HFFc6 (cell line): Measurements from ENCODE around the gene KCNA2. TPM values are rescaled to one million over a fixed set of nuclear protein-coding genes. Genes with fewer than 3 reads are reported as not detected.

ENCODE experiments used
- DNase-seq: peaks from one replicate; pipeline ENCODE4 v3.0.0-alpha.2; 2018
- H3K27ac Mint-ChIP-seq: 2 replicates; pipeline ENCODE4 v1.8.0; 2020; ENCODE audit warnings: mild to moderate bottlenecking, mixed read lengths
- H3K27me3 Mint-ChIP-seq: 2 replicates; pipeline ENCODE4 v1.8.0; 2021; ENCODE audit warnings: mild to moderate bottlenecking, moderate library complexity, mixed read lengths; ENCODE audit not compliant: insufficient read depth
- H3K36me3 Mint-ChIP-seq: 2 replicates; pipeline ENCODE4 v1.8.0; 2021; ENCODE audit warnings: low read depth, mixed read lengths
- H3K4me1 Mint-ChIP-seq: 2 replicates; pipeline ENCODE4 v1.8.0; 2020; ENCODE audit warnings: low read depth, mixed read lengths
- H3K4me3 Mint-ChIP-seq: 2 replicates; pipeline ENCODE4 v1.8.0; 2020; ENCODE audit warnings: mild to moderate bottlenecking, moderate library complexity, mixed read lengths
- H3K9me3 Mint-ChIP-seq: 2 replicates; pipeline ENCODE4 v1.8.0; 2020; ENCODE audit warnings: mild to moderate bottlenecking, mixed read lengths
- CTCF ChIP-seq: fragments of 200-600 bp; sonication (generic); IDR thresholded peaks from 2 replicates; pipeline ENCODE4 v1.5.0; 2021; ENCODE audit warnings: antibody characterized with exemption, mild to moderate bottlenecking
- total RNA-seq, 6 experiments: library from RNA; stranded (reverse); fragmentation: NEBNext Ultra II Directional; extraction: Animal tissue kit (Norgen Biotek cat#: 25700); gene quantifications; 2 replicates in 1 of 6; 3 replicates in 5 of 6; pipeline ENCODE4 v1.2.3, GENCODE V29; 2021

Gene KCNA2
- total RNA-seq, 6 experiments from 2014 or later: not detected

- DNase-seq: no peak
- TF ChIP-seq CTCF: no peak
- no peaks in the 10 kb centered on the region for H3K36me3 Mint-ChIP-seq
- H3K4me3 Mint-ChIP-seq: no peak overlapping the region
- peaks cover 26% of the 10 kb centered on the region for H3K27me3 Mint-ChIP-seq
- H3K9me3 Mint-ChIP-seq: no peaks in the 10 kb centered on the region
- H3K4me1 Mint-ChIP-seq: peaks cover 6% of the 10 kb centered on the region; the same call in 1 of the 2 replicates
- H3K27ac Mint-ChIP-seq: no peak overlapping the region
These were observed 50.2 kb downstream of the KCNA2 start for GRCh38 chr1:110555807-110556470.

GRCh38 chr1:110554871-110555801 is 51.0 kb downstream of the KCNA2 start:
- Mint-ChIP-seq H3K36me3 (no peaks in the 10 kb centered on the region), H3K27me3 (peaks cover 27% of the 10 kb centered on the region), H3K4me3 (no peak overlapping the region), H3K4me1 (peaks cover 6% of the 10 kb centered on the region; the same call in 1 of the 2 replicates), H3K9me3 (no peaks in the 10 kb centered on the region), H3K27ac (no peak overlapping the region)
- TF ChIP-seq CTCF: peak; percentile 75; the same call in 1 of the 2 replicates
- DNase-seq: no peak

GRCh38 chr1:110551278-110551809 is 54.8 kb downstream of the KCNA2 start:
- peaks cover 23% of the 10 kb centered on the region for H3K27me3 Mint-ChIP-seq
- H3K4me1 Mint-ChIP-seq: no peaks in the 10 kb centered on the region
- TF ChIP-seq CTCF: no peak
- no peak overlapping the region for H3K4me3 Mint-ChIP-seq
- DNase-seq: no peak
- H3K36me3 Mint-ChIP-seq: no peaks in the 10 kb centered on the region
- no peak overlapping the region for H3K27ac Mint-ChIP-seq
- no peaks in the 10 kb centered on the region for H3K9me3 Mint-ChIP-seq

GRCh38 chr1:110549831-110550230 is 56.3 kb downstream of the KCNA2 start:
- Mint-ChIP-seq H3K27ac (no peak overlapping the region), H3K36me3 (no peaks in the 10 kb centered on the region), H3K27me3 (peaks cover 30% of the 10 kb centered on the region), H3K4me3 (no peak overlapping the region), H3K9me3 (no peaks in the 10 kb centered on the region), H3K4me1 (no peaks in the 10 kb centered on the region)
- TF ChIP-seq CTCF: no peak
- DNase-seq: no peak

- peak; percentile 77 for TF ChIP-seq CTCF
- H3K4me1 Mint-ChIP-seq: no peaks in the 10 kb centered on the region
- no peaks in the 10 kb centered on the region for H3K9me3 Mint-ChIP-seq
- no peak overlapping the region for H3K27ac Mint-ChIP-seq
- no peak overlapping the region for H3K4me3 Mint-ChIP-seq
- H3K27me3 Mint-ChIP-seq: peaks cover 32% of the 10 kb centered on the region
- DNase-seq: no peak
- H3K36me3 Mint-ChIP-seq: no peaks in the 10 kb centered on the region
These were observed 57.8 kb downstream of the KCNA2 start for GRCh38 chr1:110548381-110548780.
